ENCODE measurements around the gene HOXA6.

- TF ChIP-seq CTCF (IDR thresholded peaks at IDR 0.05), result no peak
- TF ChIP-seq EZH2 (IDR thresholded peaks at IDR 0.05; ENCODE audit: borderline replicate concordance, insufficient read depth, low read depth, low read length, poor library complexity, severe bottlenecking), result no peak
Measured at GRCh38 chr7:27102581-27103442, 44.8 kb downstream of the HOXA6 start, which contains the start of gene HOXA2.

Measured in B cell (primary cell).